Gastroesophageal sphincter (tissue), 3 donors: ENCODE results near the gene TACR1.

Source experiments
- CTCF ChIP-seq, 4 experiments: fragments of 200-600 bp in 2 of 4; fragments of 450-650 bp in 2 of 4; sonication (generic) in 1 of 4; IDR thresholded peaks; one replicate each; pipeline ENCODE4 v1.5.1; 2017 to 2019; ENCODE audit warnings: antibody characterized with exemption in 4 of 4, mild to moderate bottlenecking in 2 of 4, moderate library complexity in 2 of 4
- POLR2A ChIP-seq, 2 donors: fragments of 450-650 bp; IDR thresholded peaks; one replicate each; pipeline ENCODE4 v1.6.1; 2017; ENCODE audit warnings: antibody characterized with exemption in 2 of 2, mild to moderate bottlenecking in 2 of 2, moderate library complexity in 1 of 2
- POLR2AphosphoS5 ChIP-seq: sonication (generic); formaldehyde crosslinking; IDR thresholded peaks from one replicate; pipeline ENCODE4 v1.6.1; 2017; ENCODE audit warnings: antibody characterized with exemption

GRCh38 chr2:75226617-75227016 lies 27.3 kb upstream of the TACR1 start:
- TF ChIP-seq CTCF (IDR thresholded peaks at IDR 0.05) (no peak), POLR2AphosphoS5 (no peak), POLR2A (IDR thresholded peaks at IDR 0.05) (no peak)
